HG03103 (cell line): ENCODE results near the gene PML.
"Not testable (repeated sequence)": the region's sequence is repeated elsewhere in the genome, so short reads cannot be mapped to it uniquely, and the experiment has no call there.

Experiments used
- ATAC-seq: cut with Tn5 transposase; IDR thresholded peaks from one replicate; pipeline ENCODE4 v1.9.1; 2021; ENCODE audit warnings: low read depth; ENCODE audit not compliant: unreplicated experiment

Gene PML

DNA sequence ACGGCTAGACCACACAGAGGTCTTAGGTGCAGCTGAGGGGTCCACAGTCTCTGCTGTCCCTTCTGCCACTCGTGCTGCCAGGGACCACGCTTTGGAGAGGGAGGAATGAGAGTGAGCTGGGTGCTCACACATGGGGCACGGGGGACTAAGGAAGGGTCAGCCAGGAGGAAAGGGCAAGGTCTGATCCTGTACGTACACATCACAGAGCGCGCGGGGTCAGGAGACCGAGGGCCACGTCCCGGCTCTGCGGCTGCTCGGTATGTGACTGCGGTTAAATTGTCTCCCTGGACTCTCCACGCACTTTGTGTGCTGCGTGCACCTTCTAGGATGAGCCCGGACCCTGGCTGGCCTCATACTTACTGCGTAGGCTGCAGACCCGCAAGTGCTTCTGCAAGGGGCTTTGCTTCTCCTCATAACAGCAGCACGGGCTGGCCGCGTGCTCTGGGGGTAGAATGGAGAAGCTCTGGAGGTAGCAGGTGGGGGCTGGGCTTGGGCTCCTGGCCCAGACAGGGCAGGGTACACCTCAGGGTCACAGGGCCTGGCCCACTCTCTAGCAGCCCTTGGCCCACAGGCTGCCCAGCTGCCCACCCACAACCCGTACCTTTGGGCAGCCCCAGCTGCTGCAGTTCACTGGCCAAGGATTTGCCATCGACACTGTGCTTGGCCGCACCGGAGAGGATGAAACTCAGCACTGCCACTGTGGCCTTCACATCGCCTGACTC, 102.4 kb downstream of the PML start:
- ATAC-seq: not testable (repeated sequence)
